NCI-H524 treated with DMSO at 0.1 percent for 48 hours (cell line): Measurements from ENCODE around the gene APOL6.
"Not testable (repeated sequence)": the region's sequence is repeated elsewhere in the genome, so short reads cannot be mapped to it uniquely, and the experiment has no call there.

Experiments
- DNase-seq: peaks from one replicate; lab custom pipeline; 2025; lab: John Stamatoyannopoulos, UW

The APOL6 gene

DNA sequence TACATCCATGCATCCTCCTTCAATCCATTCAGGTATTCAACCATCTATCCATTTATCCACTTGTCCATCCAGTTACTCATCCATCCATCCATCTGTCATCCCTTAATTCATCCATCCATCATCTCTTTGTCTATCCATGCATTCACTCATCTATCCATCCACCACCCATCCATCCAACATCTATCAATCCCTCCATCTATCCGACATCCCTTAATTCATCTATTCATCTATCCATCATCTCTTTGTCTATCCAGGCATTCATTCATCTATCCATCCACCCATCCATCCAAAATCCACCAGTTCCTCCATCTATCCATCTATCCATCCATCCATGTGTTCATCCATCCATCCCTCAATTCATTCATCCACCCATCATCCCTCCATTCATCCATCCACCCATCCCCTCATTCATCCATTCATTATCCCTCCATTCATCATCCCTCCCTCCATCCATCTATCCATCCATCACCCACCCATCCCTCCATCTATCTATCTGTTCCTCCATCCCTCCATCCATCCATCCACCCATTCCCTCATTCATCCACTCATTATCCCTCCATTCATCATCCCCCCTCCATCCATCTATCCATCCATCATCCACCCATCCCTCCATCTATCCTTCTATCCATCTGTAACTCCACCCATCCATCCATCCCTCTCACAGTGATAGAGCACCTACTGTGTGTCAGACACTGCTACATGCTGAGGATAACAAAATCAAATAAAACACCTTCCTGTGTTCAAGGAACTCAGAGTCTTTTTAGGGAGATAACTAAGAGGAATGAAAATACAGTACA is 29.6 kb upstream of the APOL6 start:
- DNase-seq: no peak

- no peak for DNase-seq
Measured at GRCh38 chr22:35619336-35620094, 28.7 kb upstream of the APOL6 start.

DNA sequence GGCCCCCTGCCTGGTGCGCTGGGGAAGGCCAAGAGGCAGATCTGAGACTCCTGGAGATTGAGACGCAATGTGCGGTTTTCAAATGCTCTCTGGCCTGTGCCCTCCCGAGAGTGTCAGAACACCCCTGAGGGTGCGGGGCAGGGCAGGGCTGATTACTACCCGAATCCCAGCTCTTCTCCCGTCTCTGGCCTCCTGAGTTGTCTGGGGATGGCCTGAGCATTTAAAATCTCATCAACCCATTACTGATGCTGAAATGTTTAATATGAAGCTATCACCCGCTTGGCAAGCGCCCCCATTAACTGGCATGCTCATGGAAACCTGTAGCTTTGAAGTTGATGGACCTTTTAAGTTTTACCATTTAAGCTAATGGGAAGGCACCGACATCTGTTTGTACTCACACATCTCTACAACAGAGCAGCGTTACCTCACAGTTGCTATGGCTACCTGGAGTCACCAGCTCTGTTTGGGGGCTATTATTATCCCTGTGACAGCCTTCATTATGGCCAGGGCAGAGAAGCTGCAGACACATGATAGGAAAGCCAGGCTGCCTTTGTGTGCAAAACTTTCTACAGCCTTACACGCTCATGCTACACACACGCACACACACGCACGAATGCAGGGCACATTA is 27.5 kb upstream of the APOL6 start:
- no peak for DNase-seq

- no peak for DNase-seq
Measured at GRCh38 chr22:35621451-35621850, 26.8 kb upstream of the APOL6 start.

- DNase-seq: peak; percentile 28
Measured at GRCh38 chr22:35622191-35622913, 25.9 kb upstream of the APOL6 start.

DNA sequence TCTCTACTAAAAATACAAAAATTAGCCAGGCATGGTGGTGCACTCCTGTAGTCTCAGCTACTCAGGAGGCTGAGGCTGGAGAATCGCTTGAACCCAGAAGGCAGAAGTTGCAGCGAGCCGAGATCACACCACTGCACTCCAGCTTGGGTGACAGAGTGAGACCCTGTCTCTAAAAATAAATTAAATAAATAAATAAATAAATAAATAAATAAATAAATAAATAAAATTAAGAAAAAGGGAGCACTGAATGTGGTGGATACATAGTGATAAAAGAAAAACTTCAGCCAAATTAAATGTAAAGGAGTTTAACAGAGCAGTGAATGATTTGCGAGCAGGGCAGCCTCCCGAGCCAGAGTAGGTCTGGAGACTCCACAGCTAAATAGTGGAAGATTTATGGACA is 24.4 kb upstream of the APOL6 start:
- DNase-seq: not testable (repeated sequence)

DNA sequence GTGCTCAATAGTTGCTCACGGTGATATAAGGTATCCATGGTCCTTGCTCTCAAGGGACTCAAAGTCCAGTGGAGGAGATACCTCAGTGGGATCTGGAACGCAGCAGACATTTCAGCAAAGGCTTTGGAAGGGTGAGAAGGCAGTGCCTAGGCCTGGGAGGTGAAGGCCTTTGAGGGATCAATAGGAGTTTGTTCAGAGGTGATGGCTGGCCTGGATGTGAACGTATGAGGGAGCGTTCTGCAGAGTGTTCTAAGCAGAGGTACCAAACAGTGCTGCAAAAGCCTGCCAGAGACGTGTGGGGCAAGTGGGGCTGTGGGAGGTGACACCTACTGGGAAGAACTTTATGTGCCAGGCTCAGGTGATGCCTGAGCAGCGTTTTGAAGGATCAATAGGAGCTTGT is 23.7 kb upstream of the APOL6 start:
- no peak for DNase-seq

- DNase-seq: no peak
Measured at GRCh38 chr22:35625763-35626432, 22.3 kb upstream of the APOL6 start.

- DNase-seq: peak; percentile 65
Measured at GRCh38 chr22:35627267-35628041, 20.8 kb upstream of the APOL6 start.

DNA sequence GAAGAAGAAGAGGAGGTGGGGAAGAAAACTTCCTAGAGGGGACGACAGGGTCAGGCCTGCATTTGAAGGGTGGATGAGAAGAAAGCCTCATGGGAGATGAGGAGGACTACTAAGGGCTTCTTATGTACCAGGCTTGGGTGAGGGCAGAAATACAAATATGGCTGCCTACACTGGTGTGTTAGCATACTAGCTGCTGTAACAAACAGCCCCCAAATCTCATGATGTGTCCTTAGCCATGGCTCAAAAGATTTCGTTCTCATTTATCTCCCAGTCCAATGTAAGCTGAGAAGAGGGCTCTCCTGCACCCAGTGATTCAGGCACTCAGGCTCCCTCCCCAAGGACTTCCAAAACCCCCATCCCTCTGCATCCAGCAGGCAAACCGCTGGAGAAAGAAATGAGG is 19.5 kb upstream of the APOL6 start:
- no peak for DNase-seq

DNA sequence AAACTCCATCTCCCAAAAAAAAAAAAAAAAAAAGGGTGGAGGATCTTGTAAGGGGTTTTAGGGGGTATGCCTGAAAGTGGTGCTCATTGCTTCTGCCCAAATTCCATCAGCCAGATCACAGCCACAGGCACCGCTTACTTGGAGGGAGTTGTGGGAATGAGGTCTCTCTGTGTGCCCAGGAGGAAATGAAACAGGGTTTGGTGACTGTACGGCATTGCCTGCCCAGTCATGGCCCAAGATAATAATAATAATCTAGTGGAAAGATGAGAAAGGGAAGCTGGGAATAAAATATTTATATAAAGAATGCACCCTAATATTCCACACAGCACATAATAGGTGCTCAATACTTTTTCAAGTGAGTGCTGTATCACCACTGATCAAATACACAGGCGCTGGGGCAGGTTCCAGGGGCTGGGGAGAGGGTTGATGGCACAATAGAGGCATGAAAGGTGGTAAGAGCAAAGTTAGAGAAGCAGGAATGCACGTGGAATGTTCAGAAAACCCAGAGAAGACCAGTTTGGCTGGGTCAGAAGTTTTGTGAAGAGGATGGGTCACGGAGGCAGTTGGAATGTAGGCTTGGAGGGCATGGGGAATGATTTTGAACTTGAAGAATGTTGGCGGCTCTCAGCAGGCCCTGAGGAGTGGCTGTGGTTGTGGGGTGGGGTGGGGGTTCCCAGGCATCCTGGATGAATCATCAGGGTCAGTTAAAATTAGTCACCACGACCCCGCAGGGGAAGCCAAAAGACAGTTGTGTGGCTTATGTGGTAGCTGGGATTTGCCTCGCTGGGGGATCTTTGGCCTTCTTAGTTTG is 18.6 kb upstream of the APOL6 start:
- DNase-seq: no peak

- no peak for DNase-seq
Measured at GRCh38 chr22:35630387-35630793, 17.9 kb upstream of the APOL6 start.

- DNase-seq: no peak
Measured at GRCh38 chr22:35630891-35631290, 17.4 kb upstream of the APOL6 start.

GRCh38 chr22:35631597-35631996 is 16.6 kb upstream of the APOL6 start:
- no peak for DNase-seq

- no peak for DNase-seq
Measured at GRCh38 chr22:35632935-35633334, 15.3 kb upstream of the APOL6 start.

GRCh38 chr22:35633520-35633919 is 14.7 kb upstream of the APOL6 start:
- DNase-seq: no peak

DNA sequence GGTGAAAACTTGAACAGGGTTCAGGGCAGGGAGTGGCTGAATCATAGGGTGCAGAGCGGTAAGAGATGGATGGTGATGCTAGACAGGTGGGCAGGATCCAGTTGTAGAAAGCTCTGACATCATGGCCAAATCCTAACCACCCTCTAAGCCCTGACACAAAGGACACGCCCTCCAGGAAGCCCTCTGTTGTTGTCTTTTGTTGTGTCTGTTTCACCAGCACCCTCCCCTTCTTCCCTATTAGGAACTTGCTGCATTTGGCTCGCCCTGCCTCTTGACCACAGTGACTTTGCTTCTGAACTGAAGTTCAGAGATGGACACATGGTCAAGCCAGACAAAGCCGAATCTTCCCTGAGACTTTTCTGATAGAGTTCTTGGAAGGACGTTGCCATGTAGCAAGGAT is 14.2 kb upstream of the APOL6 start:
- no peak for DNase-seq

DNA sequence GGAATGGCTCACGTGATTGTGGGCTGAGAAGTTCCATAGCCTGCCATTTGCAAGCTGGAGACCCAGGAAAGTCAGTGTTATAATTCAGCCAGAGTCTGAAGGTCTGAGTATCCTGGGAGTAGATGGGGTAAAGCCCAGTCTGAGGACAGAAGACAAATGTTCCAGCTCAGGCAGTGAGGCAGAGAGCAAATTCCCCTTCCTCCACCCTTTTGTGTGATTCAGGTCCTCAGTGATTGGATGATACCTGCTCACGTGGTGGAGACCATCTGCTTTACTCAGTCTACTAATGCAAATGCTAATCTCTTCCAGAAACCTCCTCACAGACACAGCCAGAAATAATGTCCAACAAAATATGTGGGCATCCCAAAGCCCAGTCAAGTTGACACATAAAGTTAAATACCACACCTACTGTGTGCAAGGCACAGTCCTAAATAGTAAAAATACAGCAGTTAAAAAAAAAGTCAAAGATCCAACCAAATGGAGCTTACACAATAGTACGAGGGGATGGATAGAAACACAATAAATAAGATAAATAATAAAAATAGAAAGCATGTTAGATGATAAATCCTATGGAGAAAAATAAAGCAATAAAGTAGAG is 13.2 kb upstream of the APOL6 start:
- no peak for DNase-seq

DNA sequence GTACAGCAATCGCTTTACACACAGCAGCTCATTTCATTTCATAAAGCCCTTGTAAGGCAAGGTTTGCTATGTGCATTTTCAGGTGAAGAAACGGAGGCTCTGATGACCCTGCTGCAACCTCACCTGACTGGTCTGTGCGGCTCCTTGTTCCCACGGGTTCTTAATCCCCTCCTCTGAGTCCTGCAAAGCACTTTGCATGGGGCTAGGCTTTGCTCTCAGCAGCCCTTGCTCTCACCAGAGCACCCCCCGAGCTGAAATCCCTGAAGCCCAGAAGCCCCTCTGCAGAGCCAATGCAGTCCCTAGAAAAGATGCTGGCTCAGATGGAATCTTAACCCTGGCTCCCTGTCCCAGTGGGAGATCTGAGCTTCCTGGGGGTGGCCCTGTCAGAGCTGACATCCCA is 11.0 kb upstream of the APOL6 start:
- no peak for DNase-seq

DNA sequence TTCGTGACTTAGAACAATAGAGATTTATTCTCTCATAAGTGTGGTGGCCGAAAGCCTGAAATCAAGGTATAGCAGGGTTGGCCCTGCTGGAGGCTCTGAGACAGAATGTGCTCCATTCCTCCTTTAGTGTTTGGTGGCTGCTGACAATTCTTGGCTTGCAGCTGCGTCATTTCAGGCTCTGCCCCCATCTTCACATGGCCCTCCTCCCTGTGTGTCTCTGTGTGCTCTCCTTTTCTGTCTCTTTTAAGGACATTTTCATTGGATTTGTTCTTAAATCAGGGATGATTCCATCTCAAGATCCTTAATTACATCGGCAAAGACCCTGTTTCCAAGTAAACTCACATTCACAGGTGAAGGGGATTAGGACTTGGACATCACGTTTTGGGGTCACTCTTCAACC is 10.2 kb upstream of the APOL6 start:
- no peak for DNase-seq
